ENCODE data around the gene RPSA.

Gene RPSA

GRCh38 chr3:39460677-39461076, 54.2 kb downstream of the RPSA start:
- DNase-seq, result no peak

All from DMS 273 treated with DMSO at 0.1 percent for 48 hours (cell line).